ENCODE data around the gene RALB.

GRCh38 chr2:120322329-120322728 lies 69.7 kb downstream of the RALB start:
- TF ChIP-seq CTCF (IDR thresholded peaks at IDR 0.05) = no peak
- TF ChIP-seq POLR2AphosphoS5 (IDR thresholded peaks at IDR 0.05) = no peak
- TF ChIP-seq POLR2A (IDR thresholded peaks at IDR 0.05) = no peak
